Osteocyte (in vitro differentiated cells): ENCODE data around the gene ITGA1. TPM values are rescaled to one million over a fixed set of nuclear protein-coding genes. Genes with fewer than 3 reads are reported as not detected.

Experiments used
- DNase-seq: peaks from one replicate; pipeline ENCODE4 v3.0.0; 2021; ENCODE audit warnings: mixed read lengths; ENCODE audit not compliant: unreplicated experiment; ENCODE audit errors: extremely low spot score
- H3K27ac Mint-ChIP-seq: one replicate; pipeline ENCODE4 v1.8.0; 2021; ENCODE audit warnings: mild to moderate bottlenecking, mixed read lengths; ENCODE audit not compliant: unreplicated experiment
- H3K27me3 Mint-ChIP-seq: one replicate; pipeline ENCODE4 v1.8.0; 2021; ENCODE audit warnings: mixed read lengths; ENCODE audit not compliant: unreplicated experiment
- H3K36me3 Mint-ChIP-seq: one replicate; pipeline ENCODE4 v1.8.0; 2021; ENCODE audit warnings: mixed read lengths; ENCODE audit not compliant: unreplicated experiment
- H3K4me1 Mint-ChIP-seq: one replicate; pipeline ENCODE4 v1.8.0; 2021; ENCODE audit warnings: mixed read lengths; ENCODE audit not compliant: unreplicated experiment
- H3K4me3 Mint-ChIP-seq: one replicate; pipeline ENCODE4 v1.8.0; 2021; ENCODE audit warnings: mild to moderate bottlenecking, moderate library complexity, mixed read lengths; ENCODE audit not compliant: unreplicated experiment
- H3K9me3 Mint-ChIP-seq: one replicate; pipeline ENCODE4 v1.8.0; 2021; ENCODE audit warnings: mixed read lengths; ENCODE audit not compliant: unreplicated experiment
- CTCF ChIP-seq: fragments of 200-600 bp; sonication (generic); IDR thresholded peaks from 2 replicates; pipeline ENCODE4 v1.5.0; 2021; ENCODE audit warnings: antibody characterized with exemption, mild to moderate bottlenecking, moderate library complexity
- total RNA-seq: library from RNA; stranded (reverse); gene quantifications from 2 replicates; pipeline ENCODE4 v1.2.1, GENCODE V29; 2021

Gene ITGA1
- total RNA-seq, 1 donor from 2014 or later, result 150 TPM

- Mint-ChIP-seq H3K27me3 (peaks cover 1% of the 10 kb centered on the region), H3K4me3 (no peak overlapping the region), H3K9me3 (no peaks in the 10 kb centered on the region), H3K36me3 (no peaks in the 10 kb centered on the region), H3K4me1 (peaks cover 5% of the 10 kb centered on the region), H3K27ac (no peak overlapping the region)
- TF ChIP-seq CTCF, result no peak
- no peak for DNase-seq
Observed at GRCh38 chr5:52777186-52777585, 10.5 kb upstream of the ITGA1 start.

- no peaks in the 10 kb centered on the region for H3K9me3 Mint-ChIP-seq
Observed at GRCh38 chr5:52778781-52779180, 8.9 kb upstream of the ITGA1 start.

GRCh38 chr5:52779213-52779612, 8.5 kb upstream of the ITGA1 start:
- Mint-ChIP-seq H3K4me3 (no peak overlapping the region), H3K36me3 (no peaks in the 10 kb centered on the region), H3K27me3 (no peaks in the 10 kb centered on the region), H3K4me1 (peaks cover 18% of the 10 kb centered on the region), H3K27ac (no peak overlapping the region), H3K9me3 (no peaks in the 10 kb centered on the region)
- TF ChIP-seq CTCF, result no peak
- DNase-seq, result no peak

More at GRCh38 chr5:52778781-52779180, 8.9 kb upstream of the ITGA1 start:
- TF ChIP-seq CTCF, result no peak
- Mint-ChIP-seq H3K27me3 (no peaks in the 10 kb centered on the region), H3K4me1 (peaks cover 20% of the 10 kb centered on the region), H3K27ac (no peak overlapping the region), H3K36me3 (no peaks in the 10 kb centered on the region), H3K4me3 (no peak overlapping the region)
- DNase-seq, result no peak

DNA sequence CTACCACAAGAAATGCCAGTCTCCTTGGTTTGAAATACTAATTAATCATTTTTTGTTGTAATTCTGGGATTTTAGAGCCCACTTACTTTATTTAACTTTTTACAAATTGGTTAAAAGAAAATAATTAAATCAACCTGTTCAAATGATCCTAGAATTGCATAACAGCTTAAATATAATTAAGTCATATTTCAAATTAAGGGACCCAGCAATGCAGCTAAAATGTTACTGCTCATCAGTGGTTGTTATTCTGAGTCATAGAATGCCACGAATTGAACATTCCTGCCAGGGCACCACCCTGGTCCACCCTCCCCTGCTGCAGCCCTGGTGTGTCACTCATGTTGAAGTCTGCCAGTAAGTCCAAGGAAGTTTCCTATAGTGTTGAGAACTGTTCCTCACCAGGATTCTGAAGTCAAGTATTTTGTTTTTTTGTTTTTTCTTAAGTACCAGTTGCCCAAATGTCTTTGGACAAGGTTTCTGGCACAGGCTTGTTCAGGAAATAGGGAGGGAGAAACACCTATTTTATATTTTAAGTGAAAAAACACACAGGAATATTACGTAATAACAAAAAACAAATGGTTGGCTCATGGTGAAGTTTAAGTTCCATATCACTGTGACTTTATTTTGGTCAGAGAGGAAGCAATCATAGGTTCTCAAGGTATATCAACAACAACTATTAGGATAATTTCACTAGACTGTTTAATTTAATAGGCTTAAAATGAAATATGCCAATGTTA, 4.3 kb upstream of the ITGA1 start:
- no peak for TF ChIP-seq CTCF
- no peaks in the 10 kb centered on the region for H3K27me3 Mint-ChIP-seq
- no peaks in the 10 kb centered on the region for H3K36me3 Mint-ChIP-seq
- no peaks in the 10 kb centered on the region for H3K9me3 Mint-ChIP-seq
- H3K4me3 Mint-ChIP-seq, result no peak overlapping the region
- peak overlapping the region; percentile 80 for H3K27ac Mint-ChIP-seq
- peaks cover 40% of the 10 kb centered on the region for H3K4me1 Mint-ChIP-seq
- no peak for DNase-seq

- Mint-ChIP-seq H3K27ac (no peak overlapping the region), H3K36me3 (no peaks in the 10 kb centered on the region)
Observed at GRCh38 chr5:52784737-52785136, 3.0 kb upstream of the ITGA1 start.

More at GRCh38 chr5:52784737-52785136, 3.0 kb upstream of the ITGA1 start:
- no peak for DNase-seq
- H3K4me1 Mint-ChIP-seq, result peaks cover 50% of the 10 kb centered on the region
- H3K9me3 Mint-ChIP-seq, result no peaks in the 10 kb centered on the region
- no peak for TF ChIP-seq CTCF
- H3K4me3 Mint-ChIP-seq, result no peak overlapping the region
- H3K27me3 Mint-ChIP-seq, result no peaks in the 10 kb centered on the region
